Effector memory CD4-positive, alpha-beta T cell (primary cell): ENCODE measurements around the gene MDFIC.

Source experiments
- DNase-seq, 3 donors: peaks; one replicate each; pipeline ENCODE4 v3.0.0-alpha.2; 2020
- H3K27ac ChIP-seq: 2 replicates; pipeline ENCODE4 v1.7.0; 2013; ENCODE audit warnings: mild to moderate bottlenecking, low read length, moderate library complexity; ENCODE audit not compliant: insufficient read depth, poor library complexity, severe bottlenecking
- H3K27me3 ChIP-seq: replicated peaks from 2 replicates; pipeline ENCODE4 v1.7.0; 2013; ENCODE audit warnings: mild to moderate bottlenecking, low read length; ENCODE audit not compliant: insufficient read depth, control insufficient read depth, poor library complexity, severe bottlenecking
- H3K36me3 ChIP-seq: 2 replicates; pipeline ENCODE4 v1.7.0; 2013; ENCODE audit warnings: mild to moderate bottlenecking, low read length, moderate library complexity; ENCODE audit not compliant: control insufficient read depth, insufficient read depth
- H3K4me1 ChIP-seq: 2 replicates; pipeline ENCODE4 v1.7.0; 2013; ENCODE audit warnings: low read length, mild to moderate bottlenecking; ENCODE audit not compliant: control insufficient read depth, insufficient read depth, poor library complexity, severe bottlenecking
- H3K4me3 ChIP-seq: 2 replicates; pipeline ENCODE4 v1.7.0; 2013; ENCODE audit warnings: low read length, low read depth, mild to moderate bottlenecking; ENCODE audit not compliant: insufficient read depth, poor library complexity, severe bottlenecking
- H3K9me3 ChIP-seq: 2 replicates; pipeline ENCODE4 v1.7.0; 2013; ENCODE audit warnings: mild to moderate bottlenecking, low read length, moderate library complexity; ENCODE audit not compliant: control insufficient read depth

The MDFIC gene

DNA sequence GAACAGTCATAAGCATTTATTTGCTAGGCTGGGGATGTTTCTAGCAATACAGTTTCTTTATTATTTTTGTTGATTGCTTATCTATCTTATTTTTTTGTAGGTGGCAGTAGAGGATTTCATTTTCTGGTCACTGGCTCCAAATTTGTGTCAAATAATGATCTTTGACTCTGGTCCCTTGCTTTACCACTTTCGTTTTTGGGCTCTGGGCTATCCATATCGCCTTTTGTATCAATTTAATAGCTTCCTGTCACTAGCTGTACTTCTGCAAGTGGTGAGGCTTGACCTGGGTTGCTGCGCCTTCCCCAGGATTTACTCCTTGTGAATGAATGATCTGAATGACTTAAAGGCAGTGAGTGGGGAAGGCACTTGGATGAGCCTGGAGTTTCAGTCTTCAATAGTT, 48.4 kb downstream of the MDFIC start:
- peak overlapping the region; percentile 49 for H3K27ac ChIP-seq
- DNase-seq = no peak
- H3K4me3 ChIP-seq = peak overlapping the region; percentile 25
- no peaks in the 10 kb centered on the region for H3K9me3 ChIP-seq
- H3K27me3 ChIP-seq = no peaks in the 10 kb centered on the region
- peaks cover 39% of the 10 kb centered on the region for H3K4me1 ChIP-seq
- H3K36me3 ChIP-seq = no peaks in the 10 kb centered on the region

DNA sequence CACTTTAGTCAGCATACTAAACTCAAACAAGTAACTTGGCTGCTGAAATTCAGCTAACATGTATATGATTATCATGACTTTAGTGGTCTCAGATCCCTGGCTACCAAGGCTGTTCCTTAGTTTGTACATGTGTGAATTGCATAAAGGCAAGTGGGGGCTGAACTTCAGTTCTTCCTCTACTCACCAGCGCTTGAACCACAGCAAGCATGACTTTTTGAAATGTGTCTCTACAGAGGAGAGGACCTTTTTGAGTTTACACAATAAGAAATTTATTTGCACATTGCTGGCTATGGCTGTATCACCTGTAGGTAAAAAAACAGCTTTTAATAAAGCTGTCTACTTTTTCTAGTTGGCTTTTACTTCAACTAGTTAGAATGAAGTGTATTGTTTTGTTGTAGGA, 48.8 kb downstream of the MDFIC start:
- H3K4me1 ChIP-seq = peaks cover 37% of the 10 kb centered on the region
- no peaks in the 10 kb centered on the region for H3K27me3 ChIP-seq
- peak overlapping the region; percentile 49 for H3K27ac ChIP-seq
- no peak for DNase-seq
- no peaks in the 10 kb centered on the region for H3K36me3 ChIP-seq
- H3K9me3 ChIP-seq = no peaks in the 10 kb centered on the region
- H3K4me3 ChIP-seq = peak overlapping the region; percentile 25

DNA sequence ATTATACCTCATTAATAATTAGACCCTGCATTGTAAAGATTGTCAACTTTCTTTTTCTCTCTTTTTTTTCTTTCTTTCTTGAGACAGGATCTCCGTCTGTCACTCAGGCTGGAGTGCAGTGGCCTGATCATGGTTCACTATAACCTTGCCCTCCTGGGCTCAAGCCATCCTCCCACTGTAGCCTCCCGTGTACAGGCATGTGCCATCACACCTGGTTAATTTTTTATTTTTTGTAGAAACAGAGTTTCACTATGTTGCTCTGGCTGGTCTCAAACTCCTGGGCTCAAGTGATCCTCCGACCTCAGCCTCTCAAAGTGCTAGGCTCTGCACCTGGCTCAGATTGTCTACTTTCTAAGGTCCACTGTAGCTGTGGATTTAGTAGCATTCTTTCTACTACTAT, 50.7 kb downstream of the MDFIC start:
- no peaks in the 10 kb centered on the region for H3K9me3 ChIP-seq
- DNase-seq = no peak
- H3K4me3 ChIP-seq = no peak overlapping the region
- H3K36me3 ChIP-seq = no peaks in the 10 kb centered on the region
- peaks cover 26% of the 10 kb centered on the region for H3K4me1 ChIP-seq
- no peak overlapping the region for H3K27ac ChIP-seq
- H3K27me3 ChIP-seq = no peaks in the 10 kb centered on the region

DNA sequence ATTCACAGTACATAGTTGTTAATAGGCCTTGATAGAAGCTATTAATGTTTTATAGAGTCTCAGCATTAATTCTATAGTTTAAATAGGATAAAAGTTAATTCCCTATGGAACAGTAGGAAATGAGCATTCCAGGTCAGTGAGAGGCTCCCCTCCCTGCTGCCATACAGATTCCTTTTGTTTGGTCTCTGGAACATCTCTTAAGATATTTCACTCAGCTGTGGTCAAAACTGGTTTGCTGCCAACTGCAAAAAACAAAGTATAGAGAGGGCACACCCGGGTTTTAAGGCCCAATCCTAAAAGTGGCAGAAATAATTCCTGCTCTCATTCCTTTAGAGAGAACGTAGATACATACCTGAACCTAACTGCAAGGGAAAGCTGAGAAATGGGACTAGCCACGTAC, 51.3 kb downstream of the MDFIC start:
- Histone ChIP-seq H3K36me3 (no peaks in the 10 kb centered on the region), H3K27ac (no peak overlapping the region), H3K27me3 (no peaks in the 10 kb centered on the region), H3K4me3 (no peak overlapping the region), H3K4me1 (peaks cover 28% of the 10 kb centered on the region), H3K9me3 (no peaks in the 10 kb centered on the region)
- no peak for DNase-seq

DNA sequence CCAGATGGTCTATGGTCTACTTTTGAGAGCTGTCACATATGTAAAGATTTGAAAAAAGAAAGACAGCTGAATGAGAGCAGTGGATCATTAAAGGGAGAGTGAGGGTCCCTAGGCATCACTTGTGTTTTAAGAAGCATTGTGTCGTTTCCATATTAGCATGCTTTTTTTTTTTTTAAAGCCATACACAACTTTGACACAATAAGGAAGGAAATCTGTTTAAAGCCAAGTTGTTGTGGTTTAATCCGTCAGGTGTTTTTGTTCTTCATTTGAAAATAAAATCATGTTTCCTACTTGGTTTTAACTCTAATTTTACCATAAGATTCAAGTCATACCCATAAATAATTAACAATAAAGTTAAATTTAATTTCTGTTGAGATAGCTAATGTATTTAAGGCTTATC, 53.5 kb downstream of the MDFIC start:
- Histone ChIP-seq H3K9me3 (no peaks in the 10 kb centered on the region), H3K4me3 (no peak overlapping the region), H3K27ac (no peak overlapping the region), H3K36me3 (peaks cover 5% of the 10 kb centered on the region), H3K4me1 (peaks cover 18% of the 10 kb centered on the region), H3K27me3 (no peaks in the 10 kb centered on the region)
- DNase-seq = no peak

DNA sequence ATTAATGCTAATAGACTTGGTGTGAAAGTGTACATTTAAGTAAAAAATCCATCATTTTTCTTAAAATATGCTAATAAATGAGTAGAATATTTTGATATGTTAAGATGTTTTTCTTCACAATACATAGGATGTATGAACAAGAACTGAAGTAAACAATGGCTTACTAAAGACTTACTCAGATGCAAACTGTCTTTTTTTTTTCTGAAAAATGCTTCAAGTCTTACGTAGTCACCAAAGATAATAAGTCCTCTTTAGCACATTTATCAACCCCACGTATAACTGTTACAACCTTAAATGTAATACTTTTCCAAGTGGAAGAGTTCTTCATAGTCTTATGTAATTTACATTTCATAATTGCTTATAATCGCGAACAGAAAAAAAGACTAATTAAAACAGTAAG, 54.8 kb downstream of the MDFIC start:
- Histone ChIP-seq H3K36me3 (peaks cover 6% of the 10 kb centered on the region), H3K4me1 (peaks cover 17% of the 10 kb centered on the region), H3K27me3 (no peaks in the 10 kb centered on the region), H3K4me3 (no peak overlapping the region), H3K9me3 (no peaks in the 10 kb centered on the region), H3K27ac (no peak overlapping the region)
- DNase-seq = no peak

DNA sequence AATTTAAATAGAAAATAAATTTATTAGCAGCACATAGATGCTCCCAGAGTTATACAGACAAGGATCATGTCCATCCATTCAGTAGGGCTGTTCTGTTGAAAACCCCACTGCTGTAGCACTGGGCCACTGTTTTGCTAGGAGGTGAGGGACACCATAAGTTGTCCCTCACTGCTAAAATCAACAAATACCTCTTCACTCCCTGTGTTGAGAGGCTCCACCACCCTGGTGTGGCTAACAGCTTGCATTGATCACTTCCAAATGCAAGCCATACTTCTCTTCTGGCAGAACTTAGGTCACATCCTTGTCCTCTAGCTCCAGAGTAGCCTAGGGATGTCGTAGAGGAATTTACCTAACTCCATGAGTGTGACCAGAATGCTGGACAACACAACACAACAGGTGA, 55.4 kb downstream of the MDFIC start:
- no peak for DNase-seq
- Histone ChIP-seq H3K4me1 (peaks cover 17% of the 10 kb centered on the region), H3K27ac (no peak overlapping the region)

DNA sequence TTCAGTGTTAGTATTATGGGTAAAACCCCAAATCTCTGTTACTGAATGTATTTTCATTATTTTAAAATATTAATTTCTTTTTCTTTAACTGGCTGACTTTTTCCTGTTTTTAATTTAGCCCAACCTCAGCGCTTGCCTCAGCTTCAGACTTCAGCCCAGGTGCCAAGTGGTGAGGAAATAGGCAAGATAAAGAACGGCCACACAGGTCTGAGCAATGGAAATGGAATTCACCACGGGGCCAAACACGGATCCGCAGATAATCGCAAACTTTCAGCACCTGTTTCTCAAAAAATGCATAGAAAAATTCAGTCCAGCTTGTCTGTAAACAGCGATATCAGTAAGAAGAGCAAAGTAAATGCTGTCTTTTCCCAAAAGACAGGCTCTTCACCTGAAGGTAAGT, 57.5 kb downstream of the MDFIC start:
- Histone ChIP-seq H3K9me3 (no peaks in the 10 kb centered on the region), H3K27ac (no peak overlapping the region), H3K36me3 (peaks cover 12% of the 10 kb centered on the region), H3K27me3 (no peaks in the 10 kb centered on the region), H3K4me1 (peaks cover 10% of the 10 kb centered on the region), H3K4me3 (no peak overlapping the region)
- DNase-seq = no peak

More for the DNA sequence above, 55.4 kb downstream of the MDFIC start:
- Histone ChIP-seq H3K9me3 (no peaks in the 10 kb centered on the region), H3K27me3 (no peaks in the 10 kb centered on the region), H3K4me3 (no peak overlapping the region), H3K36me3 (peaks cover 6% of the 10 kb centered on the region)

DNA sequence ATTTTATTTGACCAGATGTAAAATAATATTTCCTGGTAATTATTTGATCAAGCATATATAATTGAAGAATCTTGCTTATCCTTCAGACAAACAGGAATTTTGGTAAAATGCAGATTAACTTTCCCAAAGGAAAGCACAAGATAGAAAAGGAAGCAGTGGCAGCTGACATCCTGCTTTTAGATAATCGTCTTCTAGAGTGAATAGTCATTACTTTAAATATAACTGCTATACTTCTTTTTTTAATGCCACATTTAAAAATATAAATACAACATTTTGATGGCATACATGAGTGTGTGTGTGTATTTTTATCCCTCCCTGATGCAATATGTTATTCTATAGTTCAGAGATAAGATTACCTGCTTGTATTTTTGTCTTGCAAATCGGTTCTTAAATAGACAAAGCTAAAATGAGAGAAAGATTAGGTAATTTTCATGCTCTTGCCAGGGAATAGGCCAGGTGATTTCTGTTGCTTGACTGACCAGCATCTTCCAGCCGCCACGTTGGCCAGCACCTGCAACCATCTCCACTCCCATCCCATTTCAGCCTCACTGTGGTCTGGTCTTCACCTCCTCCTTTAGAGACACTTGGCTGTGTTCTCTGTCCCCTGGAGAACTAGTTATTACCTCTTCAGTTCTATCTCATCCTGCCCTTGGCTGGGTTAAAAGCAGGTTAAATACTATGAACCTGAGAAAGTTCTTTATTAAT, 58.1 kb downstream of the MDFIC start:
- H3K4me1 ChIP-seq = peaks cover 7% of the 10 kb centered on the region
- H3K4me3 ChIP-seq = no peak overlapping the region
- H3K27ac ChIP-seq = no peak overlapping the region
- H3K36me3 ChIP-seq = peaks cover 12% of the 10 kb centered on the region
- H3K9me3 ChIP-seq = no peaks in the 10 kb centered on the region
- H3K27me3 ChIP-seq = no peaks in the 10 kb centered on the region
- DNase-seq = no peak

DNA sequence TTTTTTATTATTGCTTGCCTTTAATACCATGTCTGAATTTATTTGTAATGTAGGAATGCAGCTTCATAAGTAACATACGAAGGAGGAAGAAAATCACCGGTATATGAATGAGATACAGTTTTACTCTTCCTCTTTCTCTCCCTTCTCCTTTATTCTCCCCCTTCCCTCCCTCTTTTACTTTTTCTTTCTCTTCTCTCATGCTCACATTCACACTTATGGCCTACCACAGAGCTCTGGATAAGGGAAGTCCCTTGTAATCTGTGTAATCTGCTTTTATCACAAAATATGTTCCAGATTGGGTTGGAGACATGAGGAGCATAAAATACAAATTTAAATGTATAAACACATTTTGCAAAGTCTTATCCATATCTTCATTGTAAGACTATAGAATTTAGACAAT, 59.4 kb downstream of the MDFIC start:
- Histone ChIP-seq H3K4me1 (peaks cover 7% of the 10 kb centered on the region), H3K27ac (no peak overlapping the region), H3K27me3 (no peaks in the 10 kb centered on the region), H3K4me3 (no peak overlapping the region), H3K9me3 (no peaks in the 10 kb centered on the region), H3K36me3 (peaks cover 17% of the 10 kb centered on the region)
- DNase-seq = no peak
